Astrocyte (in vitro differentiated cells and primary cell): ENCODE data around the gene PCBD2.

Experiments used
- EZH2 ChIP-seq: IDR thresholded peaks from 2 replicates; pipeline ENCODE4 v1.6.1; 2012; ENCODE audit warnings: mild to moderate bottlenecking, low read length, inconsistent platforms; ENCODE audit not compliant: insufficient read depth
- TF ChIP-seq, protein P1 (sequence below): IDR thresholded peaks from 2 replicates; pipeline ENCODE4 v1.5.1; 2011; ENCODE audit warnings: low read depth, mild to moderate bottlenecking, inconsistent platforms, low read length, moderate library complexity; ENCODE audit not compliant: insufficient read depth

- TF ChIP-seq, protein P1, sequence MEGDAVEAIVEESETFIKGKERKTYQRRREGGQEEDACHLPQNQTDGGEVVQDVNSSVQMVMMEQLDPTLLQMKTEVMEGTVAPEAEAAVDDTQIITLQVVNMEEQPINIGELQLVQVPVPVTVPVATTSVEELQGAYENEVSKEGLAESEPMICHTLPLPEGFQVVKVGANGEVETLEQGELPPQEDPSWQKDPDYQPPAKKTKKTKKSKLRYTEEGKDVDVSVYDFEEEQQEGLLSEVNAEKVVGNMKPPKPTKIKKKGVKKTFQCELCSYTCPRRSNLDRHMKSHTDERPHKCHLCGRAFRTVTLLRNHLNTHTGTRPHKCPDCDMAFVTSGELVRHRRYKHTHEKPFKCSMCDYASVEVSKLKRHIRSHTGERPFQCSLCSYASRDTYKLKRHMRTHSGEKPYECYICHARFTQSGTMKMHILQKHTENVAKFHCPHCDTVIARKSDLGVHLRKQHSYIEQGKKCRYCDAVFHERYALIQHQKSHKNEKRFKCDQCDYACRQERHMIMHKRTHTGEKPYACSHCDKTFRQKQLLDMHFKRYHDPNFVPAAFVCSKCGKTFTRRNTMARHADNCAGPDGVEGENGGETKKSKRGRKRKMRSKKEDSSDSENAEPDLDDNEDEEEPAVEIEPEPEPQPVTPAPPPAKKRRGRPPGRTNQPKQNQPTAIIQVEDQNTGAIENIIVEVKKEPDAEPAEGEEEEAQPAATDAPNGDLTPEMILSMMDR = peak; percentile 57
- no peak for TF ChIP-seq EZH2
Measured at GRCh38 chr5:134904610-134905245, at the start of gene PCBD2.
